ENCODE data around the gene DLG5.

DNA sequence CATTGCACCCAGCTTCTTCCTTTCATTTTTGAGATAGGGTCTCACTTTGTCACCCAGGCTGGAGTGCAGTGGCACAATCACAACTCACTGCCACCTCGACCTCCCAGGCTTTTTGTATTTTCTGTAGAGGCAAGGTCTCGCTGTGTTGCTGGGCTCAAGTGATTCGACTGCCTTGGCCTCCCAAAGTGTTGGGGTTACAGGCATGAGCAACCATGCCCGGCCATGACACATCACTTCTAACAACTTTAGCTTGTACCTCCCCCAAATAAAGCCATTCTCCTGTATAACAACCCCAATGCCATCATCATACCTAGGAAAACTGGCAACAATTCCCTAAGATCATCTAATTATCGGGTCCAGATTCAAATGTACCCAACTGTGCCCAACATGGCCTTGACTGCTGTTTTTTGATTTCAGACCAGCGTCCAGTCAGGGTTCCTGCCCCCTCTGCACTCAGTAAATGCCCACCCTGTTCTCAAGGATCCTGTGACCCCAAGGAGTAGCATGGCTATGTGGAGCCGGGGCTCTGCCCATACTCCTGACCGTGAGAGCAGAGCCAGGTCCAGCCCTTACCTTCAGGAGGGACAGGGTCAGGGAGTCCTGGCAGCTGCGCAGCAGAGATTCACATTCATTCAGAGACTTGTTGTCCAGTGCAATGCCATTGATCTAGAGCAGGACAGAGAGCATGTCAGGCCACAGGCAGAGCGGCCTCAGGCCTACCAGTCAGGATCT, 102.6 kb downstream of the DLG5 start:
- TF ChIP-seq POLR2A (IDR thresholded peaks at IDR 0.05) (no peak), CTCF (IDR thresholded peaks at IDR 0.05) (no peak)

Data from Peyer's patch (tissue), 4 donors.